CD4-positive, alpha-beta T cell treated with Interleukin-4 for 4 hours (primary cell): Measurements from ENCODE around the gene ZNF17.
"Not testable (repeated sequence)": the region's sequence is repeated elsewhere in the genome, so short reads cannot be mapped to it uniquely, and the experiment has no call there.

Experiments
- DNase-seq: peaks from one replicate; pipeline ENCODE4 v3.0.0-alpha.2; 2020

The ZNF17 gene

DNA sequence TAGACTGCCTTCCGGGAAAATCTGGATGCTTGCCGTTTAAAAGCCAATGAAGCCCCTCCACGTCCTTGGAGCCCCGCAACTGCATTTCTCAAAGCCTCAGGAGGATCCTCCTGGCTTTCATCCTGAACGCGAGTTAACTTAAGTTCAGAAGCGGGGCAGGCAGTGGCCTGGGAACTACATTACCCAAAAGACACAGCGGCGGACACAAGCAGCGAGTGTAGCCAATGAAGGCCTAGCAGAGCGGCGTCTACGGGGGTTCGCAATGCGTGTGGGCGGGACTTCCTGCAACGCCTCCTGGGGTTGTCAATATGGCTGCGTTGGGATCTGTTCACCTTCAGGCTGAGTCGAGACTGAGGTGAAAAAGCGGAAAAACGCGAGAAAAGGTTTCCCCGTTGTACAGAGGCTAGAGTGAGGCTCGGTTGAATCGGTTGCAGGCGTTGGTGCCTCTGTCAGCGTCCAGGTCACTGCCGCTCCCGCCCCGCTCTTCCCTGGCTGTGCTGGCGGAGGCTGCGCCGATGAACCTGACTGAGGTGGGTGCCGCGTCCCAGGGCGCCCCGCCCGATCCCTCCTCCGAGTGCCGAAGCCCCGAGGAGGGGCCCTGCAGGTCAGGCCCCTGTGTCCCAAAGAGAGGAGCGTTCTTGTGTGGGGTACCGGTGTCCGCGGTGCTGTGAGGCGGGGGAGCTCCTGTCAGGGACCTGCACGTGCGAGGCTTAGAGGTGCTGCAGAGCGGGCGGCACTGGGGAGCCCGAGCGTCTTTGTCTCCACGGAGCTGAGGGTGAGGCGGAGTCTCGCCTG, at the start of gene ZNF17:
Gene ZNF17, plus strand, starts transcription at position 285 of the 795 bp plus-strand sequence. CDS start 2,455 bp downstream, outside the sequence.
- DNase-seq, result peak; percentile 91

- no peak for DNase-seq
These were observed 48.5 kb upstream of the ZNF17 start for GRCh38 chr19:57362419-57362818.

DNA sequence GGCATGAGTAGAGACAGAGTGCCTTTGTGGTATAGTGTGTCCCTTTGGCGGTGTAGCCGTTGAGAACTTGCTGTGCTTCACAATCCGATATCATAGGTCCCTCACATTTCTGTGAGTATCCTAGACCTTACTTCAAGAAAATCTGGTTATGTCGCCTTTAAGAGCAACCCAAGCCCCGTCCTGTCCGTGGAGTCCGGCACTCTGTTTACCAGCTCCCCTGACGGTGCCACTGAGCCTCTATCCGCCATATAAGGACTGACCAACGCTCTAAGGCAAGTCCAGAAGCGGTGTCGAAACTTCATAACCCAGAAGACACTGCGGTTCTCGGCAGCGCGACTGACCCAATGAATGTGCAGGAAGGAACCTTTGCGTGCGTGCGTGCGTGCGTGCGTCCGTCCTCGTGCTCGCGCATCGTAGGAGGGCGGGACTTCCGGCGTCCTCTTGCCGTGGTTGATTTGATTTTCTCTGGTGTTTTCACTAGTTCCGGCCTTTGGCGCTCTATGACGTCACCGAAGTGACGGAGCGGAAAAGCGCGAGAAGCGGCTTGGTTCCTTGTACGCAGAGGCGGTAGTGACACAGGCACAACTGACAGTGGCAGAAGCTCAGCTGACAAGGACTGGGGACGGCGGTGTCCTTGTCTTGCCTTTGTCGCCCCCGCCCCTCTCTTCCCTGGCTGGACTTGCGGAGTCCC, 47.8 kb upstream of the ZNF17 start, which contains the start of the genes TRAPPC2B and ZNF547:
Gene TRAPPC2B, plus strand, starts transcription at position 555 of the 691 bp plus-strand sequence. CDS start 1,283 bp downstream, outside the sequence.
Gene ZNF547, plus strand, starts transcription at position 555 of the 691 bp plus-strand sequence. CDS start 5,005 bp downstream, outside the sequence.
- peak; percentile 99 for DNase-seq

GRCh38 chr19:57363688-57364181, 47.2 kb upstream of the ZNF17 start:
- no peak for DNase-seq

DNA sequence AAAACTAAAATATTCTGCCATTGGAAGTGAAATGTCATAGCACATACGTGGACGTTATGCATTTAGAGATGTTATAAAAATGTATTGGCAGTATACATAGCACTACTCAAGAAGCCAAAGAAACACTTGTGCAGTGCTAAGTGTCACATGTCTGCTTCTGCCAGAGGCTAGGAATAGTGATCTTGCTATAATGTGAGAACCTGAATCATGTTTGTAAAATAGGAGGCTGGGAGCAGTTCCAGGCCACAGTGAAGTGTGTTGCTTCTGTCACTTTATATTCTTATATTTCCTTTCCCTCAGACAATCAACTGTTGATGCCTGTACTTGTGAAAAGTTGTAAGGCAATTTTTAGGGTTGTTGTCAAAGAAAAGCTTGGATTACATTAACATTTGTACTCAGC, 44.2 kb upstream of the ZNF17 start:
- DNase-seq, result no peak

DNA sequence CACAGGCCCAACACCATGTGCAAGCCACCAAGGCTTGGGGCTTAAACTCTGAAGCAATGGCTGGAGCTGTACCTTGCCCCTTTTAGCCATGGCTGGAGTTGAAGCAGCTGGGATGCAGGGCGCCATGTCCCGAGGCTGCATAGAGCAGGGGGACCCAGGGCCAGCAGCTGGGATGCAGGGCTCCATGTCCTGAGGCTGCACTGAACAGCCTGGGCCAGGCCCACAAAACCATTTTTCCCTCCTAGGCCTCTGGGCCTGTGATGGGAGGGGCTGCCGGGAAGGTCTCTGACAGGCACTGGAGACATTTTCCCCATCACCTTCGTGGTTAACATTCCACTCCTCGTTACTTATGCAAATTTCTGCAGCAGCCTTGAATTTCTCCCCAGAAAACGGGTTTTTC, 36.8 kb upstream of the ZNF17 start:
- DNase-seq, result no peak

DNA sequence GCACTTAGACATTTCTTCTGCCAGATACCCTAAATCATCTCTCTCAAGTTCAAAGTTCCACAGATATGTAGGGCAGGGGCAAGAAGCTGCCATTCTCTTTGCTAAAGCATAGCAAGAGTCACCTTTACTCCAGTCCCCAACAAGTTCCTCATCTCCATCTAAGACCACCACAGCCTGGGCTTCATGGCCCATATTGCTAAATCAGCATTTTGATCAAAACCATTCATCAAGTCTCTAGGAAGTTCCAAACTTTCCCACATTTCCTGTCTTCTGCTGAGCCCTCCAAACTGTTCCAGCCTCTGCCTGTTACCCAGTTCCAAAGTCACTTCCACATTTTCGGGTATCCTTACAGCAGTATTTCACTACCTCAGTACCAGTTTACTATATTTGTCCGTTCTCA, 36.3 kb upstream of the ZNF17 start:
- DNase-seq, result not testable (repeated sequence)

- no peak for DNase-seq
These were observed 34.8 kb upstream of the ZNF17 start for GRCh38 chr19:57376151-57376550.

DNA sequence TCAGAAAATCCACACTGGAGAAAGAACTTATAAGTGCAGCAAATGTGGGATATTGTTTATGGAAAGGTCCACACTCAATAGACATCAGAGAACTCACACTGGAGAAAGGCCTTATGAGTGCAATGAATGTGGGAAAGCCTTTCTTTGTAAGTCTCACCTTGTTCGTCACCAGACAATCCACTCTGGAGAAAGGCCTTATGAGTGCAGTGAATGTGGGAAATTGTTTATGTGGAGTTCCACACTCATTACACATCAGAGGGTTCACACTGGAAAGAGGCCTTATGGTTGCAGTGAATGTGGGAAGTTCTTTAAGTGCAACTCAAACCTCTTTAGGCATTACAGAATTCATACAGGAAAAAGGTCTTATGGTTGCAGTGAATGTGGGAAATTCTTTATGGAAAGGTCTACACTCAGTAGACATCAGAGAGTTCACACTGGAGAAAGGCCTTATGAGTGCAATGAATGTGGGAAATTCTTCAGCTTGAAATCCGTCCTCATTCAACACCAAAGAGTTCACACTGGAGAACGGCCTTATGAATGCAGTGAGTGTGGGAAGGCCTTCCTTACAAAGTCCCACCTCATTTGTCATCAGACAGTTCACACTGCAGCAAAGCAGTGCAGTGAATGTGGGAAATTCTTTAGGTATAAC, 33.3 kb upstream of the ZNF17 start:
- no peak for DNase-seq

DNA sequence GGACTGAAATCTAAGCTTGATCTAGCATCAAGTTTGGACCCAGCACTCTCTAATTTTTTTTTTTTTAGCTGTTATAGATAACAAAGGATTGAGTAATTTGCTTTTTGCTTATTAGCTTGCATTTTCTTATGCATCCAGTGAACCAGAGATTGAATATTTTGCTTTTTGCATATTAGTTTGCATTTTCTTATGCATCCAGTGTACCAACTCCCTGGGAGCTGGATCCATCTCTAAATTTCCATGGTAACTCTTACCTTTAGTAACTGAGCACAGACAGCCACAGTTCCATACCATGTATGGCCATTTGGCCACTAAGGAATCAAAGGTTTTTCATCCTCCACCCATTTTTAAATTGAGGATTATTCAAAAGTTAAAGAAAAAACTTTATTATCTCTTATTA, 30.0 kb upstream of the ZNF17 start:
- DNase-seq, result no peak

GRCh38 chr19:57382806-57383488, 28.0 kb upstream of the ZNF17 start:
- DNase-seq, result no peak

DNA sequence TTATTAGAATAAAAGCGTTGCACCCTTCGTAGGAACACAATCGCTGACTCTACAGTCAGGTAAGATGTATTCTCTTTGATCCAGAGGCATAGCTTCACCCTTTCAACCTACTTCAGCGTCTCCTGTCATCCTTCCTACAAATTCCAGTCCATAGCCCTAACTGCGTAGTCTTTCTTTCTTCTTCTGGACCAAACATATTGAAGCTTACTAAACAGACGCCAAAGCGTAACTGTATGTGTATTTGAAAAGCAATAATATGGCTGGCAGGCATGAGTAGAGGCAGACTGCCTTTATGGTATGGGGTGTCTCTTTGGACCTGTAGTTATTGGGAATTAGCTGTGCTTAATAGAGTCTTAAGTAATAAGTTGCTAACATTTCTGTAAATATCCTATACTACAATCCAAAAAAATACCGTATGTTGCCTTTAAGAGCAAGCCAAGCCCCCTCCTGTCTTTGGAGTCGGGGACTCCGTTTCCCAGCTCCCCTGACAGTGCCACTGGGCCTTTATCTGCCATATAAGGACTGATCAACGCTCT, 21.7 kb upstream of the ZNF17 start:
- no peak for DNase-seq

GRCh38 chr19:57389730-57390598, 21.0 kb upstream of the ZNF17 start, which contains the start of gene ZNF548:
Gene ZNF548, plus strand, starts transcription at chr19:57389854. Its CDS starts 246 bp downstream, at chr19:57390100.
- DNase-seq, result peak; percentile 97

GRCh38 chr19:57395710-57396109, 15.3 kb upstream of the ZNF17 start:
- DNase-seq, result no peak

GRCh38 chr19:57398868-57399267, 12.1 kb upstream of the ZNF17 start:
- no peak for DNase-seq

DNA sequence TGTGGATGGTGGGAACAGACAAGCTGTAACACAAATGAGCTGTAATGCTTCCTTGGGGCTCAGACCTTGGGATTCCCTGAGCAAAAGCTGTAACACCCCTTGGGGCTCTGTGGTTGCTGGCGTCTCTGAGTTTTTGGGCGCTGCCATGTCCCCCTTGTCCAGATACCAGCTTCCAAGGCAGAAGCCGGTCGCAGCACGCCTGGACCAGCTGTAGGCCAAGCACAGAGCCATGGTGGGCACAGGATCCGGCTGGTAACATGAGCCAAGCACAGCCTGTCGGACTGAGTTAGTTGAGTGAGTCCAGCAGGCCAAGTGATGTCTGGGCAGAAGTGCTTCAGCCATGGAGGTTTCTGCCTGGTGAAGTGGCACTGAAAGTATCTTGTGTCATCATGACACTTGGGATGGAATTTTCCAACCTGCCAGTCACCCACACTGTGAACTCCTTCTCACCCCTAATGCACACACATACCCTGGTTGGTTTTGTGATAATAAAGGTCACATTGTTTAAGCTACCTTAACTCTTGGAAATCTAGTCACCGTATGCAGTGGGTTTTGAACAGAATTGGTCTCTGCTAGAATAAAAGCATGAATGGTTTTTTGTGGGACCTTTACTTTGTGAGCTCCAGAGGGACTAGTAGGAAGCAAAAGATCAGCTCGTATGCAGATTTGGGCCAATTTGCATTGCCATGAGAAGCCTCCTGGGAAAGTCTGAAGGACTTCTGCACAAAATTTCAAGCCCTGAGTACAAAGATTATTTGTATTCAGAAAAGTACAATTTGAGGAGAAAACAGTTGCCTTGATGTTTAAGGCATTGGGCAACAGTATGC, 7.0 kb upstream of the ZNF17 start:
- no peak for DNase-seq

DNA sequence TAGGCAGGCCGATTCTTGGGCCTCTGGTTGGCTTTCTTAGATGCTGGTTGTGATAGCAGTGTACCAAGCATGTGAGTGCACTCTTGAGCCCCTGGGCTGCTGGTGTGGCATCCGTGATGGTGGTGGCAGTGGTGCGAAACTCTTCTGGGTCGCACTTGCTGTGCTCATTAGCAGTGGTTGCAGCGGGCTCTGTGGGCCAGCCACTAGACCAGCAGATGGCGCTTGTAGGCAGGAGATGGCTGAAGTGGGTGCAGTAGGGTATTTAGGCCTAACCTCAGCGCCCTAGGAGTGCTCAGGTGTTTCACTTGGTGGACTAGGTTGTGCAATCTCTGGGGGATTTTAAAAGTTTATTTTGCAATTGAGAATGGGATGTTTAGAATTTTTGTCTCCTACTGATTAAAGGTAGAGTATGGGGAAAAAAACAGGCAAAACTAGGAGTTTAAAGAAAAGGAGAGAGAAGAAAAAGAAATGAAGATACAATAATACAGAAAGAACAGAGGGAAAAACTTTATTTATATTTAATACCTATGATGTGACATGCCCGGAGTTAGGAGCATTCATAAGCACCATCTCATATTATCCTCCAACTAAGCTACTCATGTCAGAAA, 4.3 kb upstream of the ZNF17 start:
- peak; percentile 61 for DNase-seq

GRCh38 chr19:57419439-57419838, 8.5 kb downstream of the ZNF17 start:
- no peak for DNase-seq

GRCh38 chr19:57421037-57421436, 10.1 kb downstream of the ZNF17 start:
- DNase-seq, result no peak
